ENCODE measurements around the gene RAD23B.

- TF ChIP-seq POLR2A (IDR thresholded peaks at IDR 0.05; ENCODE audit: low read depth): no peak
- no peak for TF ChIP-seq CTCF (IDR thresholded peaks at IDR 0.05)
- no peak for TF ChIP-seq POLR2AphosphoS5 (IDR thresholded peaks at IDR 0.05)
Measured at GRCh38 chr9:107260437-107261081, 22.5 kb upstream of the RAD23B start.
